Gastroesophageal sphincter (tissue), 3 donors: ENCODE data around the gene CCDC13.

Source experiments
- EP300 ChIP-seq: sonication (generic); formaldehyde crosslinking; IDR thresholded peaks from one replicate; pipeline ENCODE4 v1.6.1; 2017; ENCODE audit warnings: antibody characterized with exemption, mild to moderate bottlenecking
- POLR2A ChIP-seq, 2 donors: fragments of 450-650 bp; IDR thresholded peaks; one replicate each; pipeline ENCODE4 v1.6.1; 2017; ENCODE audit warnings: antibody characterized with exemption in 2 of 2, mild to moderate bottlenecking in 2 of 2, moderate library complexity in 1 of 2
- TF ChIP-seq, protein P1 (sequence below), 4 experiments: fragments of 200-600 bp in 2 of 4; fragments of 450-650 bp in 2 of 4; sonication (generic) in 1 of 4; IDR thresholded peaks; one replicate each; pipeline ENCODE4 v1.5.1; 2017 to 2019; ENCODE audit warnings: antibody characterized with exemption in 4 of 4, mild to moderate bottlenecking in 2 of 4, moderate library complexity in 2 of 4

DNA sequence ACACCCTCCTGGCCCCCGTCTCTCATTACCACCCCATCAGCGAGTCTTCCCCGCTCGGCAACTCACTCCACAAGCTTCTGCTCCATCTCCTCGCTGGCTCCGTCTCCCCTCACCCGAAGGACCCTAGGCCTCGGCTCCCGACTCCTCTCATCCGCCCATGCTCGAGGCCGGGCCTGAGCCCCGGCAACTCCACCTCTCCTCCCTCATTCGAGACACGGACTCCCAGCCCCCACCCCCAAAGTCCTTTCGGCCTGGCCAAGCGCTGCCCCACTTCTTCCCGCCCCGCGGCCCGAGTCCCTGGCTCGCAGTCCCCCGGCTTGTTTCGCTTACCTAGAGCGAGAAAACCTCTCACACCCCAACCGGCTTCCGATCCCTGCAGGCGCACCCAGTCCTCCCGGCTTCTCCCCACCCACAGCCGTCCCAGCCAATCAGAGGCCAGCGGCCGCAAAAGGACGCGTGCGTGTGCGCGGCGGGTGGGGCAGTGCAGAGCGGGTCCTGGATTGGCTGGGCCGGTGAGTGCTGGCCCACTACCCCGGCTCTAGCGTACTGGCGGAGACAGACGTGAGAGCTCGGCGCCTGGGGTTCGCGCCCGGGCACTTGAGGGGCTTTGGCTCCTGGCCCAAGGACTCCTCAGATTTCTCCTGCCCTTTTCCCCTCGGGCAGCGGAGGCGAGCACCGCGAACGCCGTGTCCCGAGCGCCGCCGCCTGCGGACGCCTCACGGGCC is 31.2 kb upstream of the CCDC13 start, which contains the start of gene HIGD1A:
- TF ChIP-seq EP300, result no peak
- TF ChIP-seq, protein P1, sequence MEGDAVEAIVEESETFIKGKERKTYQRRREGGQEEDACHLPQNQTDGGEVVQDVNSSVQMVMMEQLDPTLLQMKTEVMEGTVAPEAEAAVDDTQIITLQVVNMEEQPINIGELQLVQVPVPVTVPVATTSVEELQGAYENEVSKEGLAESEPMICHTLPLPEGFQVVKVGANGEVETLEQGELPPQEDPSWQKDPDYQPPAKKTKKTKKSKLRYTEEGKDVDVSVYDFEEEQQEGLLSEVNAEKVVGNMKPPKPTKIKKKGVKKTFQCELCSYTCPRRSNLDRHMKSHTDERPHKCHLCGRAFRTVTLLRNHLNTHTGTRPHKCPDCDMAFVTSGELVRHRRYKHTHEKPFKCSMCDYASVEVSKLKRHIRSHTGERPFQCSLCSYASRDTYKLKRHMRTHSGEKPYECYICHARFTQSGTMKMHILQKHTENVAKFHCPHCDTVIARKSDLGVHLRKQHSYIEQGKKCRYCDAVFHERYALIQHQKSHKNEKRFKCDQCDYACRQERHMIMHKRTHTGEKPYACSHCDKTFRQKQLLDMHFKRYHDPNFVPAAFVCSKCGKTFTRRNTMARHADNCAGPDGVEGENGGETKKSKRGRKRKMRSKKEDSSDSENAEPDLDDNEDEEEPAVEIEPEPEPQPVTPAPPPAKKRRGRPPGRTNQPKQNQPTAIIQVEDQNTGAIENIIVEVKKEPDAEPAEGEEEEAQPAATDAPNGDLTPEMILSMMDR (IDR thresholded peaks at IDR 0.05), result no peak
- TF ChIP-seq POLR2A (IDR thresholded peaks at IDR 0.05), result peak; percentile 94 to 96
